ENCODE data around the gene SLC23A1.
A peak's percentile ranks its signal among the peaks of the same experiment; 100 is the strongest.

Gene SLC23A1

GRCh38 chr5:139396691-139397090, 13.6 kb upstream of the SLC23A1 start:
- Histone ChIP-seq H3K27me3 (peaks cover 31% of the 10 kb centered on the region), H3K9me3 (no peaks in the 10 kb centered on the region), H3K4me3 (ENCODE audit: low read depth, low read length) (no peak overlapping the region), H3K36me3 (no peaks in the 10 kb centered on the region), H3K4me1 (no peaks in the 10 kb centered on the region)
- DNase-seq, result no peak
- TF ChIP-seq CTCF (IDR thresholded peaks at IDR 0.05; ENCODE audit: low read depth, low read length), result no peak

- H3K9me3 ChIP-seq, result no peaks in the 10 kb centered on the region
- DNase-seq, result no peak
- H3K27me3 ChIP-seq, result peaks cover 31% of the 10 kb centered on the region
- no peaks in the 10 kb centered on the region for H3K36me3 ChIP-seq
- no peaks in the 10 kb centered on the region for H3K4me1 ChIP-seq
- H3K4me3 ChIP-seq (ENCODE audit: low read depth, low read length), result no peak overlapping the region
- no peak for TF ChIP-seq CTCF (IDR thresholded peaks at IDR 0.05; ENCODE audit: low read depth, low read length)
Observed at GRCh38 chr5:139395844-139396640, 12.9 kb upstream of the SLC23A1 start.

- no peaks in the 10 kb centered on the region for H3K36me3 ChIP-seq
- TF ChIP-seq CTCF (IDR thresholded peaks at IDR 0.05; ENCODE audit: low read depth, low read length), result no peak
- no peak for DNase-seq
- peak within 1 kb of the TSS; percentile 33 for H3K4me3 ChIP-seq (ENCODE audit: low read depth, low read length)
- H3K9me3 ChIP-seq, result no peaks in the 10 kb centered on the region
- H3K4me1 ChIP-seq, result no peaks in the 10 kb centered on the region
- peaks cover 31% of the 10 kb centered on the region for H3K27me3 ChIP-seq
Observed at GRCh38 chr5:139394654-139395566, 11.8 kb upstream of the SLC23A1 start, which contains the start of gene PROB1. PROB1 (minus strand) TSS chr5:139395104; CDS start chr5:139395081, 23 bp downstream.

GRCh38 chr5:139394123-139394653, 11.1 kb upstream of the SLC23A1 start:
- H3K4me1 ChIP-seq, result no peaks in the 10 kb centered on the region
- peak; percentile 60 for DNase-seq
- H3K36me3 ChIP-seq, result no peaks in the 10 kb centered on the region
- peak; percentile 39 for TF ChIP-seq CTCF (IDR thresholded peaks at IDR 0.05; ENCODE audit: low read depth, low read length)
- peaks cover 31% of the 10 kb centered on the region for H3K27me3 ChIP-seq
- H3K9me3 ChIP-seq, result no peaks in the 10 kb centered on the region
- H3K4me3 ChIP-seq (ENCODE audit: low read depth, low read length), result peak overlapping the region; percentile 33

- TF ChIP-seq CTCF (IDR thresholded peaks at IDR 0.05; ENCODE audit: low read depth, low read length), result no peak
- H3K9me3 ChIP-seq, result no peaks in the 10 kb centered on the region
- H3K27me3 ChIP-seq, result peaks cover 31% of the 10 kb centered on the region
- no peaks in the 10 kb centered on the region for H3K36me3 ChIP-seq
- DNase-seq, result no peak
- H3K4me3 ChIP-seq (ENCODE audit: low read depth, low read length), result peak overlapping the region; percentile 47
- H3K4me1 ChIP-seq, result no peaks in the 10 kb centered on the region
Observed at GRCh38 chr5:139393497-139394122, 10.5 kb upstream of the SLC23A1 start.
